T1000 (cell line): ENCODE data around the gene RAP2A.
A peak's percentile ranks its signal among the peaks of the same experiment; 100 is the strongest.

Source experiments
- DNase-seq: peaks from one replicate; lab custom pipeline; 2025; ENCODE audit warnings: mixed read lengths; lab: John Stamatoyannopoulos, UW

RAP2A gene

GRCh38 chr13:97422118-97423054 is 11.6 kb upstream of the RAP2A start:
- DNase-seq, result no peak

GRCh38 chr13:97423300-97424045 is 10.5 kb upstream of the RAP2A start:
- no peak for DNase-seq

DNA sequence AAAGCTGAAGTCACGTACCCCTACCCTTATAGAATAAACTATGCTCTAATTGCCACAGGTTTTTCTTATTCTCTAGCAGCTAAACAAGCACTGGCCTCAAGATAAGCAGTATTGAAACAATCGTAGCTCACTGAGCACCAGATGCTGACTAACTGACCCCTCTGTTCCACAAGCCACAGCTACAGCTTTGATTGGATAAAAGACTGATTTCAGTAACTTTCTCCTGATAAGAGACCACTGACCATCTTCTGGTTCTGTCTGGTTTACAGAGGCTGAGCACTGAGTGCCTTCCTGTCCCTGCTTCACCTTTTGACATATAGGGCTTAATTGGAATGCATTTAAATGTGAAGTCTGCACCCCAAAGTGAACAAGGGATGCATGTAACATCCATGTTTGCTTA is 8.4 kb upstream of the RAP2A start:
- no peak for DNase-seq

- no peak for DNase-seq
These were observed 7.3 kb upstream of the RAP2A start for GRCh38 chr13:97426695-97427094.

GRCh38 chr13:97429681-97430081 is 4.3 kb upstream of the RAP2A start:
- DNase-seq, result no peak

- no peak for DNase-seq
These were observed 3.7 kb upstream of the RAP2A start for GRCh38 chr13:97430296-97430695.

- no peak for DNase-seq
These were observed 2.7 kb upstream of the RAP2A start for GRCh38 chr13:97431171-97431764.

GRCh38 chr13:97432232-97432916 is 1.6 kb upstream of the RAP2A start:
- no peak for DNase-seq

DNA sequence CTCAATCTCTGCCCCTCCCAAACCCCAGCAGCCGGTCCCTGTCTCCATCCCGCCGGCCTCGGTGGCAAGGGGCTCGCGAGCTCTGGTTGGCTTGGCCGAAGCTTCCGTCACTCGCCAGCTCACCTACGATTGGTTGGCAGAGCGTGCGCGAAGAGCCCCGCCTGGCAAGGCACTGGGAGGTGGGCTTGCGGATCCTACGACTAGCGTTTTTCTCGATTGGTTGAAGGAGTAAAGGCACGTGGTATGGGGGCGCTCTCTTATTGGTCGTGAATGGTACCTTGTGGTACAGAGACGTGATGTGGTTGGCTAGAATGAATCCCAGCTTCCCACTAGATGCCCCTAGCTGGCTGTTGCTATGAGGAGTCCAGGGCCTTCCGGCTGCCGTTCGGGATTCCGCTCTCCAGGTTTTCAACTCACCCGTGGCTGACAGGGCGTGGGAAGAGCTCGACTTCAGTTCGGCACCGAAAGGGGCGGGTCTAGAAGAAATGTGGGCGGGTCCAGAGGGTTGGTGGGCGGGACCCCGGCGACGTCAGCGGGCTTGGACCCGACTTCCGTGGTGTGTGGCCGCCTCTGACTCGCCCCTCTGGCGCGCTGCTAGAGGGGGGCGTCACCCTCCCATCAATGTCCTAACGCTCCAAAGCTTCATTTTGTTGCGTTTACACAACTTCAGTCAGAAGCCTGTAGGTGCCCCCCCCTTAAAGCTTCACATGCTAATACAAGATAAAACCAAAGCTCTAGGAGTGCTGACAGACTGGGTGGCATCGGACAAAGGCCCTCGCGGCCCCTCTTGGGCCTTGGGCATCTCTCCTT is 847 bp upstream of the RAP2A start:
- DNase-seq, result peak; percentile 98

- peak; percentile 2 for DNase-seq
These were observed 630 bp downstream of the RAP2A start for GRCh38 chr13:97434397-97435201.

DNA sequence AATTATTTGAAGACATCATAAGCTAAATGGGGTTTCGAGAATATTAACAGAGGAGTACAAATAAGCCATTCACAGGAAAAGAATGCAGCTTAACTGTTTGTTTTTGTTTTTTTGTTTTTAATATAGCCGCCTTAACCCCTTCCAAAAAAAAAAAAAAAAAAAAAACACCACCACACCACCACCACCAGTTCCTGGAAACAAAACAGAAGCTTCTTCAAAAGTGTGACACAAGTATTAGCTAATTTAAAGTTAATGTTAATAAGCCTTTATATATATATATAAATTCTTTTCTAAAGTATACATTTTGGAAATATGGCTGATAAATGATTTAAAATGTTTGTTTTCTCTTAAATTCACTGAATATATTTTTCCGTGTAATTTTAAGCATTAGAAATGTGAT is 1.4 kb downstream of the RAP2A start:
- DNase-seq, result no peak

DNA sequence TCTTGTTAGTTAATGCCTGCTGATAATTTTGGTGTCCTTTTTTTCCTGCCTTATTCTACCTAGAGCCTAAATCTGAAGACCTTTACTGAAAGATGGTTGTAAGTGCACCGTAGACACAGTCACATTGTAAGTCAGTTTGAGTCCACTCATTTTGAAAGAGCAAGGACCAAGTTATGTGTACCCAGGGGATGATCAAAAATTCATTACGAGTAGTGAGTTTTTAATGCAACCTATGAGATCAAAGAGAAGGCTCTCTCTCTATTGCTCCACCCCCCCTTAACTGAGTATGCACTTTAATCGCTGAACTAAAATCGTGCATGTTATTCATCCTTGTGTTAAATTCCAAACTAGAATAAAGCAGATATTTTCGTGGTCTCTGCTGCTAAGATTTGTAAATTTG is 1.8 kb downstream of the RAP2A start:
- no peak for DNase-seq

GRCh38 chr13:97436845-97437244 is 2.9 kb downstream of the RAP2A start:
- DNase-seq, result no peak

DNA sequence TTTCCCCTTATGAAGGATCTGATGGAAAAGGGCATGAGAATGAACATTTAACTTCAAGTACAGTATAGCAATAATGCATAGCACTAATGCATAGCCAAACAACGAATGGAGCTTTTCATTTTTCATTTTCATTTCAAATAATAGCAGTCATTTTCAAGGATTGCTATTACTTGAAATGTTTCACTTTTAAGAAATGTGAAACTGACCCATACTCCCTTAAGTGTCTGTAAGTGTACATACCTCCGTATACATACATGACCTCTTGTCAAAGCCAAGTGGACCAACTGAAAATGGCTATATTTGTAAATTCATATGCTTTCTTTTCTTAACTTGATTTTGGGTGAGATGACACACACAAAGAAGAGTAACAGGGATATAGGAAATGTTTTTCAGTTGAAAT is 3.8 kb downstream of the RAP2A start:
- no peak for DNase-seq

DNA sequence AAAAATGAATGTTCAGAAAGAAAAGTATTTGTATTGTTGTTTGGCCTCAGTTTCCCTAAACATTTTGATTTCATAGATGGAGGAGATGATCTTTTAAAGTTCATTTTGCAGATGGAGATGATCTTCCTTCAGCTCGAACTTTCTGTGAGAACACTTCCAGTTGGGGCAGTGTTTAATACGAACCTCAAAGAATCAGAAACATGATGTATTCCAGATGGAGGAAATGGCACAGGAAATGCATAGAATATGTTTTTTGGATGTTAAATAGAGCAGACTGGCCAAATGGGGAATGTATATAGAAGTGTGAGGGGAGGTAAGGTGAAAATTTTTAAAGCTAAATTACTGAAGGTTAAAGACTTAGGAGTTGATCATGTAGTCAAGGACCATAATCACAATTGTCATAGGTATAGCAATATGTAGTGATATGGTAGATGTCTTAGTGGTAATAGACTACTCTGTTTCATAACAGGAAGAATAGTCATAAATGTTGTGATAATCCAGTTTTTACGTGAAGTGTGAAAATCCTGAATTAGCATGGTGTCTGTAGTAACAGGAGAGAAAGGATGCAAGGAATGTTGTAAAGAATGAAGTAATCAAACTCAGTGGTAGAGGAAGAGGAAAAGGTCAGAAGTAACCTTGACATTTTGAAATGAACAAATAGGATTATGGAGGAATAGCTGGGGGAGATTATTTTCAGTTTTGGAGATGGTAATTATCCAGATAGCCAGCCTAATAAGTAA is 5.1 kb downstream of the RAP2A start:
- DNase-seq, result no peak

DNA sequence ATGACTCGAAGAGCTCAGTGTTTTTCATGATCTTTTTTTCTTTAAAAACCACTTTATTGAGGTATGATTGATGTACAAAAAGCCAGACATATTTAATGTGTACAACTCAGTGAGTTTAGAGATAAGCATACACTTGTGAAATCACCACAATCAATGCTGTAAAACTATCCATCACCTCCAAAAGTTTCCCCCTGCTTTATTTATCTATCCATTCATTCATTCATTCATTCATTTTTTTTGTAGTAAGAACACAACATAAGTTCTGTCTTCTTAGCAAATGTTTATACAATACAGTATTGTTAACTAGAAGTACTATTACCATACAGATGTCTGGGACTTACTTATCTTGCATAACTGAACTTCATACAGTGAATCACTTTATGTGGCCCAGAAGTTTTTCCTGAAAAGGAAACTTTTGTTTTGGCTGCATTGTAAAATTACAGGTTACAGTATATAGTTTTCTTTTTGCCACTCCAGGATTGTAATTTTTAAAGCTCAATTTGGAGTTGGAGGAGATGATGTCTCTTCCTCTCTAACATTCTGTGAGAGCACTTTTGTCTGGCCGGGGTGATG is 6.7 kb downstream of the RAP2A start:
- DNase-seq, result no peak

GRCh38 chr13:97441368-97441767 is 7.4 kb downstream of the RAP2A start:
- DNase-seq, result no peak

DNA sequence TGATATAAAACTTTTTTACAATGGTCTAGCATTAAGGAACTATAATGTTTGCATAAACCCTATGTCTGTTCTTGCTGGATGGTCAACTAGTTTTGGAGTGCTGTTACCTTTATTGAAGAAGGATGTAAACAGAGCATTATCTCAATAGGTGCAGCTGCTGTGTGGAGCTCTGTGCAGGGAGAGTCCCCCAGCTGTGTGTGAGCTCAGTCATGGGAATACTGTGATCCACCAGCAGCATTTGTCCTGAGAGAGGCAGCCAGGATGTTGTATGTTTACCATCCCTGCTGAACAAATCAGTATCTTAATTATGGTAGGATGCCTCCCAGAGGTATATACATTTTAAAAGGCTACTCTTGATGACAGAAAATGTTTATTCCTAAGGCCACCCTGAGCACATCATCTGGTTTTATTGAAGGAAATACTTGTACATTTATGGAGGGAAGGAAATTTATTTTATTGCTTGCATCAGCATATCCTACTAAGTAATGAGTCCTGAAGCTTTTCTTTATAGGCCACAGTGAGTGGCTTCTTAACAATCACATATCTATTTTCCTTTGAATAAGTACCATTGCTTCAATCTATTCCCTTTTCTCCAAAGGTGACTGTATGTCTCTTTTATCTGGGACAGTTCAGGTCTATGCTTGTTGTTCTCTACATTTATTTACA is 11.7 kb downstream of the RAP2A start:
- DNase-seq, result no peak

- no peak for DNase-seq
These were observed 12.5 kb downstream of the RAP2A start for GRCh38 chr13:97446448-97446847.
